A172 (cell line): ENCODE measurements around the gene POC1A. TPM values are rescaled to one million over a fixed set of nuclear protein-coding genes. Genes with fewer than 3 reads are reported as not detected.

Experiments used
- DNase-seq: peaks from one replicate; pipeline ENCODE4 v3.0.0-alpha.2; 2015; ENCODE audit warnings: low spot score
- total RNA-seq: library from RNA; depleted of rRNA; stranded (reverse); fragments of >200 nt; shearing (Covaris generic); gene quantifications from 2 replicates; pipeline ENCODE4 v1.2.3, GENCODE V29; 2014; rRNA removed

POC1A gene
- total RNA-seq, 1 experiment from 2014 or later = 19.0 TPM

- no peak for DNase-seq
These were observed 125.7 kb downstream of the POC1A start for GRCh38 chr3:52028572-52028971.

- DNase-seq = no peak
These were observed 128.2 kb downstream of the POC1A start for GRCh38 chr3:52026041-52026440.

- no peak for DNase-seq
These were observed 128.8 kb downstream of the POC1A start for GRCh38 chr3:52025453-52025852.

Other genes starting within 250 kb of the POC1A start
- 48.7 and 51.4 TPM in 2 replicates for gene RRP9, start 212.5 kb downstream of the POC1A start, total RNA-seq
- 41.4 and 45.4 TPM in 2 replicates for gene PARP3, start 212.1 kb downstream of the POC1A start, total RNA-seq
- gene GPR62, start 199.0 kb downstream of the POC1A start, total RNA-seq = not detected in 2 replicates
- gene PCBP4, start 187.0 kb downstream of the POC1A start, total RNA-seq = 99.7 and 107 TPM in 2 replicates
- 21.2 and 21.5 TPM in 2 replicates for gene ABHD14B, start 180.4 kb downstream of the POC1A start, total RNA-seq
- gene ABHD14A, start 179.4 kb downstream of the POC1A start, total RNA-seq = 4.2 and 10.2 TPM in 2 replicates
- 46.5 and 66.1 TPM in 2 replicates for gene ACY1, start 170.9 kb downstream of the POC1A start, total RNA-seq
- 704 and 1,100 TPM in 2 replicates for gene RPL29, start 158.5 kb downstream of the POC1A start, total RNA-seq
- gene DUSP7, start 97.9 kb downstream of the POC1A start, total RNA-seq = 14.1 and 16.3 TPM in 2 replicates
- 60.1 and 66.9 TPM in 2 replicates for gene ALAS1, start 43.7 kb upstream of the POC1A start, total RNA-seq
- not detected in 2 replicates for gene TLR9, start 71.2 kb upstream of the POC1A start, total RNA-seq
- gene TWF2, start 84.7 kb upstream of the POC1A start, total RNA-seq = 93.0 and 94.6 TPM in 2 replicates
- 15.6 and 19.5 TPM in 2 replicates for gene PPM1M, start 91.3 kb upstream of the POC1A start, total RNA-seq
- 42.0 and 46.2 TPM in 2 replicates for gene WDR82, start 124.2 kb upstream of the POC1A start, total RNA-seq
- gene GLYCTK, start 133.4 kb upstream of the POC1A start, total RNA-seq = 5.4 and 6.8 TPM in 2 replicates
- 0.69 and 3.1 TPM in 2 replicates for gene DNAH1, start 161.9 kb upstream of the POC1A start, total RNA-seq